Kidney (tissue), 14 donors: ENCODE data around the gene OSBPL9. TPM values are rescaled to one million over a fixed set of nuclear protein-coding genes. Genes with fewer than 3 reads are reported as not detected.

Source experiments
- DNase-seq, 5 donors: peaks; one replicate each; pipeline ENCODE4 v3.0.0-alpha.2; 2013 to 2020
- FAIRE-seq: peaks from 2 replicates; lab custom pipeline; 2012; peaks lifted over from hg19 to GRCh38; lab: Jason Lieb, UNC
- H3K27ac ChIP-seq, 2 donors: one replicate each; pipeline ENCODE4 v1.7.0; 2013; ENCODE audit warnings: low read depth in 2 of 2, low read length in 2 of 2, inconsistent platforms in 1 of 2
- H3K27me3 ChIP-seq: one replicate; pipeline ENCODE4 v1.7.1; 2013; ENCODE audit warnings: low read length, inconsistent platforms; ENCODE audit not compliant: control insufficient read depth, insufficient read depth
- H3K36me3 ChIP-seq, 3 donors: one replicate each; pipeline versions ENCODE4 v1.7.0 to v1.7.1; 2013; ENCODE audit warnings: low read length in 3 of 3, control low read depth in 1 of 3, inconsistent platforms in 1 of 3; ENCODE audit not compliant: insufficient read depth in 3 of 3, control insufficient read depth in 2 of 3
- H3K4me1 ChIP-seq, 3 donors: one replicate each; pipeline versions ENCODE4 v1.7.0 to v1.7.1; 2013; ENCODE audit warnings: low read length in 3 of 3, inconsistent platforms in 1 of 3, low read depth in 1 of 3; ENCODE audit not compliant: control insufficient read depth in 2 of 3, insufficient read depth in 2 of 3
- H3K4me3 ChIP-seq, 3 donors: one replicate each; pipeline versions ENCODE4 v1.7.0 to v1.8.1; 2013; ENCODE audit warnings: low read length in 3 of 3, control low read depth in 1 of 3, inconsistent platforms in 1 of 3
- H3K9ac ChIP-seq, 3 donors: one replicate each; pipeline versions ENCODE4 v1.7.0 to v1.7.1; 2013; ENCODE audit warnings: low read length in 3 of 3, control low read depth in 1 of 3, inconsistent platforms in 1 of 3
- H3K9me3 ChIP-seq, 3 donors: one replicate each; pipeline versions ENCODE4 v1.7.0 to v1.7.1; 2013; ENCODE audit warnings: low read length in 3 of 3, control low read depth in 1 of 3, inconsistent platforms in 1 of 3; ENCODE audit not compliant: control insufficient read depth in 2 of 3, insufficient read depth in 1 of 3
- CTCF ChIP-seq: IDR thresholded peaks from 3 replicates; pipeline ENCODE4 v1.5.1; 2012; ENCODE audit warnings: mild to moderate bottlenecking, moderate library complexity, borderline replicate concordance; ENCODE audit not compliant: insufficient read depth; ENCODE audit errors: extremely low read depth
- intact Hi-C: fragments of 100-400 bp; cut with DNase I; formaldehyde crosslinking; loops from one replicate; pipeline ENCODE4 v1.11.1; 2022
- polyA plus RNA-seq: library from polyadenylated mRNA; stranded (reverse); fragments of 350-450 nt; fragmentation: Illumina TruSeq; extraction: RNeasy Lipid Tissue Mini Kit (QIAGEN cat#74804); gene quantifications from one replicate; pipeline ENCODE4 v1.2.3, GENCODE V29; 2014; ENCODE audit warnings: low read depth, low replicate concordance; ENCODE audit not compliant: insufficient read depth
- total RNA-seq: library from RNA; stranded (reverse); fragmentation: NEBNext Ultra II Directional; extraction: Animal tissue kit (Norgen Biotek cat#: 25700); gene quantifications from one replicate; pipeline ENCODE4 v1.2.1, GENCODE V29; 2021
- donor health status: control.
- donor health status: control.
- donor health status: control.
- donor health status: control.
- donor health status: control.
- donor health status: DM: yes; HTN: yes; CAD: no.
- donor health status: Normal renal cell carcinoma (clear cell type).

The OSBPL9 gene
- total and polyA plus RNA-seq, 2 donors from 2014 or later = 73.2 to 76.6 TPM

GRCh38 chr1:51719146-51719545 lies 102.3 kb downstream of the OSBPL9 start:
- Histone ChIP-seq H3K27ac (no peak overlapping the region), H3K27me3 (no peaks in the 10 kb centered on the region), H3K9me3 (no peaks in the 10 kb centered on the region), H3K36me3 (no peaks in the 10 kb centered on the region), H3K4me3 (no peak overlapping the region), H3K4me1 (no peaks in the 10 kb centered on the region), H3K9ac (no peak overlapping the region)
- DNase-seq (no peak), FAIRE-seq (no peak)
- intact Hi-C loops = no loop called here
- TF ChIP-seq CTCF = no peak

GRCh38 chr1:51724797-51725196 lies 107.9 kb downstream of the OSBPL9 start:
- Histone ChIP-seq H3K27ac (no peak overlapping the region), H3K27me3 (no peaks in the 10 kb centered on the region), H3K9me3 (no peaks in the 10 kb centered on the region), H3K4me1 (peaks cover 0 to 2% (median 0%) of the 10 kb centered on the region in 3 donors), H3K9ac (no peak overlapping the region), H3K4me3 (no peak overlapping the region), H3K36me3 (no peaks in the 10 kb centered on the region)
- DNase-seq = no peak
- TF ChIP-seq CTCF = no peak
- FAIRE-seq = no peak
- intact Hi-C loops = no loop called here

GRCh38 chr1:51726051-51726450 lies 109.2 kb downstream of the OSBPL9 start:
- intact Hi-C loops = no loop called here
- Histone ChIP-seq H3K27ac (no peak overlapping the region), H3K27me3 (no peaks in the 10 kb centered on the region), H3K9ac (no peak overlapping the region), H3K4me3 (no peak overlapping the region), H3K9me3 (no peaks in the 10 kb centered on the region), H3K36me3 (no peaks in the 10 kb centered on the region), H3K4me1 (peaks cover 0 to 2% (median 0%) of the 10 kb centered on the region in 3 donors)
- no peak for TF ChIP-seq CTCF
- no peak for DNase-seq
- no peak for FAIRE-seq
